Measurements from ENCODE around the gene SLC29A3. TPM values are rescaled to one million over a fixed set of nuclear protein-coding genes. Genes with fewer than 3 reads are reported as not detected.
"Not testable (repeated sequence)": the region's sequence is repeated elsewhere in the genome, so short reads cannot be mapped to it uniquely, and the experiment has no call there.

SLC29A3 gene
- total and polyA plus RNA-seq, 2 donors from 2014 or later, result 5.3 to 5.7 TPM

GRCh38 chr10:71270301-71271220, 48.5 kb upstream of the SLC29A3 start:
- Histone ChIP-seq H3K4me1 (ENCODE audit: control insufficient read depth in 2 of 3, insufficient read depth in 2 of 3, low read depth in 1 of 3, low read length in 3 of 3) (peaks cover 0 to 14% (median 0%) of the 10 kb centered on the region in 3 donors), H3K4me3 (ENCODE audit: low read length in 3 of 3) (no peak overlapping the region), H3K27me3 (ENCODE audit: control insufficient read depth, insufficient read depth, low read length) (no peaks in the 10 kb centered on the region), H3K27ac (ENCODE audit: low read depth in 2 of 2, low read length in 2 of 2) (no peak overlapping the region), H3K9me3 (ENCODE audit: control insufficient read depth in 2 of 3, insufficient read depth in 1 of 3, low read length in 3 of 3) (no peaks in the 10 kb centered on the region), H3K36me3 (ENCODE audit: control insufficient read depth in 2 of 3, insufficient read depth in 3 of 3, low read length in 3 of 3) (no peaks in the 10 kb centered on the region), H3K9ac (ENCODE audit: low read length in 3 of 3) (no peak overlapping the region)
- FAIRE-seq (no peak), DNase-seq (peak in 4 of 5 donors; percentile 77 to 91 (median 84))
- intact Hi-C loops (cut with DNase I), result no loop called here
- TF ChIP-seq, protein P1, sequence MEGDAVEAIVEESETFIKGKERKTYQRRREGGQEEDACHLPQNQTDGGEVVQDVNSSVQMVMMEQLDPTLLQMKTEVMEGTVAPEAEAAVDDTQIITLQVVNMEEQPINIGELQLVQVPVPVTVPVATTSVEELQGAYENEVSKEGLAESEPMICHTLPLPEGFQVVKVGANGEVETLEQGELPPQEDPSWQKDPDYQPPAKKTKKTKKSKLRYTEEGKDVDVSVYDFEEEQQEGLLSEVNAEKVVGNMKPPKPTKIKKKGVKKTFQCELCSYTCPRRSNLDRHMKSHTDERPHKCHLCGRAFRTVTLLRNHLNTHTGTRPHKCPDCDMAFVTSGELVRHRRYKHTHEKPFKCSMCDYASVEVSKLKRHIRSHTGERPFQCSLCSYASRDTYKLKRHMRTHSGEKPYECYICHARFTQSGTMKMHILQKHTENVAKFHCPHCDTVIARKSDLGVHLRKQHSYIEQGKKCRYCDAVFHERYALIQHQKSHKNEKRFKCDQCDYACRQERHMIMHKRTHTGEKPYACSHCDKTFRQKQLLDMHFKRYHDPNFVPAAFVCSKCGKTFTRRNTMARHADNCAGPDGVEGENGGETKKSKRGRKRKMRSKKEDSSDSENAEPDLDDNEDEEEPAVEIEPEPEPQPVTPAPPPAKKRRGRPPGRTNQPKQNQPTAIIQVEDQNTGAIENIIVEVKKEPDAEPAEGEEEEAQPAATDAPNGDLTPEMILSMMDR (IDR thresholded peaks at IDR 0.05; ENCODE audit: borderline replicate concordance, extremely low read depth, insufficient read depth), result peak; percentile 63

GRCh38 chr10:71271662-71272055, 47.4 kb upstream of the SLC29A3 start:
- DNase-seq, result peak in 1 of 5 donors; percentile 56
- Histone ChIP-seq H3K4me3 (ENCODE audit: low read length in 3 of 3) (no peak overlapping the region), H3K9me3 (ENCODE audit: control insufficient read depth in 2 of 3, insufficient read depth in 1 of 3, low read length in 3 of 3) (no peaks in the 10 kb centered on the region), H3K36me3 (ENCODE audit: control insufficient read depth in 2 of 3, insufficient read depth in 3 of 3, low read length in 3 of 3) (no peaks in the 10 kb centered on the region), H3K27me3 (ENCODE audit: control insufficient read depth, insufficient read depth, low read length) (no peaks in the 10 kb centered on the region), H3K27ac (ENCODE audit: low read depth in 2 of 2, low read length in 2 of 2) (no peak overlapping the region), H3K4me1 (ENCODE audit: control insufficient read depth in 2 of 3, insufficient read depth in 2 of 3, low read depth in 1 of 3, low read length in 3 of 3) (peaks cover 0 to 11% (median 0%) of the 10 kb centered on the region in 3 donors), H3K9ac (ENCODE audit: low read length in 3 of 3) (no peak overlapping the region)
- TF ChIP-seq, protein P1 (IDR thresholded peaks at IDR 0.05; ENCODE audit: borderline replicate concordance, extremely low read depth, insufficient read depth), result no peak
- intact Hi-C loops (cut with DNase I), result no loop called here
- FAIRE-seq, result no peak

DNA sequence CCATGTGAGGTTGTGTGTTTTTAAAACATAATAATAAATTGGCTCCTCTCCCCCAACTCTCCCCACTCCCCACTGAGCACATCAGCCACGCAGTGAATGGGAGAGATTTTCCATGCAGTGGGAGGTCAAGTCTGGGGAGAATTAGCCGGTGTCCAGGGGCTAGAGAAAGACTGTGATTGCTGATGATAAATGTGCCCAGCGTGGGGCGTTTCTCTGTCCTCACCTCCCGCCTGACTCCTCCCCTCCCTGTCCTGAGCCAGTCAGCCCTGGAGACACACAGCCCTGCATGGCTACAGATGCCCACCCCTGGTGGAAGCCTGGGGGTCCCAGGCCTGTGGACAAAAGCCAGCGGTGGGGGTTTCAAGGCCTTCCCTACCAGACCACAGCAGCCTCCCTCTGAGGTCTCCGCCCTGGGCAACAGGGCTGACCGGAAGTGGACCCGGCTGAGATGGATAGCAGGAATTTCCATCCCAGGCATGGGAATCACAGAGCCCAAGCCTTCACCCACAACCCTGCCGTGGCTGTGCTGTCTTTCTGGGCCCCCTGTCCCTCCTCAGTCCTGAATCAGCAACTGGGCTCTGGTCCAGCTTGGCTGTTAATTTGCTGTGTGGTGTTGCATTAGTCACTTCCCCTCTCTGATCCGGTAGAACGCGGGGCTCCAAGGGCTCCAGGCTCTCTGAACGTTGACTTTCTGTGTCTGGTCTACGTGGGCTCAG, 46.8 kb upstream of the SLC29A3 start:
- Histone ChIP-seq H3K4me3 (ENCODE audit: low read length in 3 of 3) (no peak overlapping the region), H3K27ac (ENCODE audit: low read depth in 2 of 2, low read length in 2 of 2) (no peak overlapping the region), H3K9ac (ENCODE audit: low read length in 3 of 3) (no peak overlapping the region), H3K9me3 (ENCODE audit: control insufficient read depth in 2 of 3, insufficient read depth in 1 of 3, low read length in 3 of 3) (no peaks in the 10 kb centered on the region), H3K36me3 (ENCODE audit: control insufficient read depth in 2 of 3, insufficient read depth in 3 of 3, low read length in 3 of 3) (no peaks in the 10 kb centered on the region), H3K27me3 (ENCODE audit: control insufficient read depth, insufficient read depth, low read length) (no peaks in the 10 kb centered on the region), H3K4me1 (ENCODE audit: control insufficient read depth in 2 of 3, insufficient read depth in 2 of 3, low read depth in 1 of 3, low read length in 3 of 3) (peaks cover 0 to 11% (median 0%) of the 10 kb centered on the region in 3 donors)
- TF ChIP-seq, protein P1 (IDR thresholded peaks at IDR 0.05; ENCODE audit: borderline replicate concordance, extremely low read depth, insufficient read depth), result no peak
- DNase-seq, result peak in 1 of 5 donors; percentile 56
- no peak for FAIRE-seq
- intact Hi-C loops (cut with DNase I), result no loop called here

DNA sequence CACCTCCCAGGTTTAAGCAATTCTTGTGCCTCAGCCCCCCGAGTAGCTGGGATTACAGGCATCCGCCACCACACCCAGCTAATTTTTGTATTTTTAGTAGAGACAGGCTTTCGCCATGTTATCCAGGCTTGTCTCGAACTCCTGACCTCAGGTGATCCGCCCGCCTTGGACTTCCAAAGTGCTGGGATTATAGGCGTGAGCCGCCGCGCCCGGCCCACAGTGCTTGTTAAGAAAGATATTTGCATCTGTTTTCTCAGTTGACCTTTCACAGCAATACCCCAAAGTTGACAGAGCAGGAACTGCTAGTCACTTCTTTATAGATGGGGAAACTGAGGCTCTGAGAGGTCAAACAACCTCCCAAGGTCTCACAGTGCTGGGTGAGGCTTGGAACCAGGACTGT, 46.1 kb upstream of the SLC29A3 start:
- FAIRE-seq; H3K4me3 ChIP-seq (ENCODE audit: low read length in 3 of 3); H3K36me3 ChIP-seq (ENCODE audit: control insufficient read depth in 2 of 3, insufficient read depth in 3 of 3, low read length in 3 of 3); intact Hi-C loops (cut with DNase I); DNase-seq; H3K9me3 ChIP-seq (ENCODE audit: control insufficient read depth in 2 of 3, insufficient read depth in 1 of 3, low read length in 3 of 3); H3K27me3 ChIP-seq (ENCODE audit: control insufficient read depth, insufficient read depth, low read length); H3K9ac ChIP-seq (ENCODE audit: low read length in 3 of 3); H3K27ac ChIP-seq (ENCODE audit: low read depth in 2 of 2, low read length in 2 of 2): not testable (repeated sequence)
- peaks cover 0 to 11% (median under 1%) of the 10 kb centered on the region in 3 donors for H3K4me1 ChIP-seq (ENCODE audit: control insufficient read depth in 2 of 3, insufficient read depth in 2 of 3, low read depth in 1 of 3, low read length in 3 of 3)
